Skin epidermis (tissue), 12 donors: ENCODE data around the gene DRGX.

Experiments used
- H3K27ac ChIP-seq, 21 experiments: fragments of 200-600 bp; sonication (generic) in 11 of 21; one replicate each; pipeline ENCODE4 v1.5.0; 2020; ENCODE audit warnings: mild to moderate bottlenecking in 3 of 21, inconsistent platforms in 2 of 21, moderate library complexity in 2 of 21
- H3K4me3 ChIP-seq, 7 experiments: fragments of 200-600 bp; sonication (generic) in 2 of 7; one replicate each; pipeline ENCODE4 v1.5.0; 2020; ENCODE audit warnings: inconsistent platforms in 2 of 7, mild to moderate bottlenecking in 2 of 7, moderate library complexity in 1 of 7

DRGX gene

GRCh38 chr10:49353026-49353894 lies 42.6 kb downstream of the DRGX start:
- Histone ChIP-seq H3K4me3 (no peak overlapping the region), H3K27ac (no peak overlapping the region)

GRCh38 chr10:49352323-49352722 lies 43.6 kb downstream of the DRGX start:
- no peak overlapping the region for H3K27ac ChIP-seq
- H3K4me3 ChIP-seq = no peak overlapping the region

GRCh38 chr10:49351669-49352068 lies 44.2 kb downstream of the DRGX start:
- H3K4me3 ChIP-seq = no peak overlapping the region

GRCh38 chr10:49350846-49351532 lies 44.9 kb downstream of the DRGX start:
- H3K4me3 ChIP-seq = no peak overlapping the region

More at GRCh38 chr10:49351669-49352068, 44.2 kb downstream of the DRGX start:
- no peak overlapping the region for H3K27ac ChIP-seq

GRCh38 chr10:49350138-49350537 lies 45.8 kb downstream of the DRGX start:
- no peak overlapping the region for H3K27ac ChIP-seq
- no peak overlapping the region for H3K4me3 ChIP-seq

More at GRCh38 chr10:49350846-49351532, 44.9 kb downstream of the DRGX start:
- H3K27ac ChIP-seq = no peak overlapping the region

GRCh38 chr10:49349390-49349789 lies 46.5 kb downstream of the DRGX start:
- no peak overlapping the region for H3K27ac ChIP-seq
- H3K4me3 ChIP-seq = no peak overlapping the region

GRCh38 chr10:49348593-49348992 lies 47.3 kb downstream of the DRGX start:
- H3K27ac ChIP-seq = no peak overlapping the region
- H3K4me3 ChIP-seq = no peak overlapping the region

GRCh38 chr10:49347827-49348226 lies 48.1 kb downstream of the DRGX start:
- Histone ChIP-seq H3K4me3 (no peak overlapping the region), H3K27ac (no peak overlapping the region)

- H3K27ac ChIP-seq = no peak overlapping the region
- no peak overlapping the region for H3K4me3 ChIP-seq
Observed at GRCh38 chr10:49347342-49347741, 48.5 kb downstream of the DRGX start.

- H3K4me3 ChIP-seq = no peak overlapping the region
- H3K27ac ChIP-seq = no peak overlapping the region
Observed at GRCh38 chr10:49344840-49345239, 51.0 kb downstream of the DRGX start.

- no peak overlapping the region for H3K27ac ChIP-seq
- no peak overlapping the region for H3K4me3 ChIP-seq
Observed at GRCh38 chr10:49338604-49339003, 57.3 kb downstream of the DRGX start.

- H3K4me3 ChIP-seq = no peak overlapping the region
- H3K27ac ChIP-seq = no peak overlapping the region
Observed at GRCh38 chr10:49335364-49335972, 60.4 kb downstream of the DRGX start.

- Histone ChIP-seq H3K27ac (no peak overlapping the region), H3K4me3 (no peak overlapping the region)
Observed at GRCh38 chr10:49334964-49335363, 60.9 kb downstream of the DRGX start.

- Histone ChIP-seq H3K4me3 (no peak overlapping the region), H3K27ac (no peak overlapping the region)
Observed at GRCh38 chr10:49333192-49333591, 62.7 kb downstream of the DRGX start.

- no peak overlapping the region for H3K4me3 ChIP-seq
- H3K27ac ChIP-seq = no peak overlapping the region
Observed at GRCh38 chr10:49332768-49333167, 63.1 kb downstream of the DRGX start.

GRCh38 chr10:49332333-49332732 lies 63.6 kb downstream of the DRGX start:
- no peak overlapping the region for H3K4me3 ChIP-seq
- H3K27ac ChIP-seq = no peak overlapping the region

- H3K4me3 ChIP-seq = no peak overlapping the region
Observed at GRCh38 chr10:49331431-49331830, 64.5 kb downstream of the DRGX start.

GRCh38 chr10:49330127-49330665 lies 65.7 kb downstream of the DRGX start:
- Histone ChIP-seq H3K4me3 (no peak overlapping the region), H3K27ac (no peak overlapping the region)

More at GRCh38 chr10:49331431-49331830, 64.5 kb downstream of the DRGX start:
- H3K27ac ChIP-seq = no peak overlapping the region

- Histone ChIP-seq H3K27ac (peak overlapping the region in 3 of 21 experiments; percentile 24 to 67 (median 50)), H3K4me3 (no peak overlapping the region)
Observed at GRCh38 chr10:49329146-49329505, 66.8 kb downstream of the DRGX start.

- Histone ChIP-seq H3K4me3 (no peak overlapping the region), H3K27ac (peak overlapping the region in 10 of 21 experiments; percentile 2 to 69 (median 24))
Observed at GRCh38 chr10:49328401-49329145, 67.3 kb downstream of the DRGX start.
